K562 (cell line): Measurements from ENCODE around the gene RPL35. TPM values are rescaled to one million over a fixed set of nuclear protein-coding genes. Genes with fewer than 3 reads are reported as not detected.
A peak's percentile ranks its signal among the peaks of the same experiment; 100 is the strongest.

Source experiments
- ATAC-seq: fragments of 200-7000 bp; cut with Tn5 transposase; 3 replicates; pipeline ENCODE4 v1.9.1; 2020; ENCODE audit warnings: moderate library complexity
- BruUV-seq: library from RNA; stranded (reverse); fragments of 400-500 nt; replicated peaks from 2 replicates; lab custom pipeline; 2021; lab: Mats Ljungman, UMichigan
- CTCF ChIA-PET: fragments of 300-600 bp; formaldehyde crosslinking; extraction: SDS; loops from one replicate; lab custom pipeline; 2021; ENCODE audit warnings: low intra/inter-chr PET ratio; lab: Yijun Ruan, JAX
- POLR2A ChIA-PET: fragments of 300-600, 350-650 bp; sonication (Branson Sonifier 250); formaldehyde crosslinking; extraction: SDS; loops from one replicate; lab custom pipeline; 2021; ENCODE audit warnings: antibody characterized with exemption, inconsistent platforms; lab: Yijun Ruan, JAX
- DNase-seq, 4 experiments: peaks; one replicate each; pipeline versions ENCODE4 v3.0.0 to v3.0.0-alpha.2; 2011 to 2018; ENCODE audit warnings: low spot score in 3 of 4, mixed read lengths in 3 of 4; ENCODE audit errors: extremely low read depth in 1 of 4
- FAIRE-seq: peaks from 2 replicates; lab custom pipeline; 2011; peaks lifted over from hg19 to GRCh38; lab: Jason Lieb, UNC
- H2AFZ ChIP-seq: 2 replicates; pipeline ENCODE4 v1.6.0; 2011; ENCODE audit warnings: low read depth, low read length, control low read depth, inconsistent platforms
- H3K27ac ChIP-seq: fragments of 200-600 bp; 3 replicates; pipeline ENCODE4 v1.8.0; 2011; ENCODE audit warnings: low read depth, mild to moderate bottlenecking, control low read depth, inconsistent platforms, low read length, moderate library complexity, mixed read lengths; ENCODE audit errors: extremely low read depth
- H3K27me3 ChIP-seq, 2 experiments: fragments of 300-600 bp in 1 of 2; 2 replicates in 1 of 2; 3 replicates in 1 of 2; pipeline versions ENCODE4 v1.6.0 to v1.8.0; 2011; ENCODE audit warnings: inconsistent platforms in 2 of 2, low read length in 2 of 2, mild to moderate bottlenecking in 1 of 2, mixed read lengths in 1 of 2, moderate library complexity in 1 of 2; ENCODE audit not compliant: control insufficient read depth in 2 of 2, insufficient read depth in 2 of 2
- H3K36me3 ChIP-seq: fragments of 300-600 bp; 3 replicates; pipeline ENCODE4 v1.8.0; 2011; ENCODE audit warnings: mild to moderate bottlenecking, low read length, inconsistent platforms; ENCODE audit not compliant: control insufficient read depth, insufficient read depth
- H3K4me1 ChIP-seq, 2 experiments: fragments of 200-600 bp in 1 of 2; replicated peaks in 1 of 2; 2 replicates in 1 of 2; 3 replicates in 1 of 2; pipeline versions ENCODE4 v1.5.1 to v1.8.0; 2011; ENCODE audit warnings: inconsistent platforms in 2 of 2, low read length in 2 of 2, mild to moderate bottlenecking in 1 of 2, mixed read lengths in 1 of 2, moderate library complexity in 1 of 2; ENCODE audit not compliant: control insufficient read depth in 2 of 2, insufficient read depth in 2 of 2
- H3K4me2 ChIP-seq: 2 replicates; pipeline ENCODE4 v1.6.1; 2011; ENCODE audit warnings: low read length, control low read depth, inconsistent platforms, mixed read lengths; ENCODE audit not compliant: insufficient read depth
- H3K4me3 ChIP-seq: fragments of 200-600 bp; sonication (generic), shearing (Covaris generic); 2 replicates; pipeline ENCODE4 v1.5.1; 2016; ENCODE audit warnings: control low read depth, inconsistent platforms
- H3K79me2 ChIP-seq: fragments of 200-600 bp; 3 replicates; pipeline ENCODE4 v1.8.0; 2011; ENCODE audit warnings: low read length, inconsistent platforms; ENCODE audit not compliant: control insufficient read depth, insufficient read depth
- H3K9ac ChIP-seq, 2 experiments: 2 replicates each; pipeline versions ENCODE4 v1.6.0 to v1.6.1; 2011; ENCODE audit warnings: low read depth in 2 of 2, low read length in 2 of 2, control low read depth in 1 of 2, inconsistent platforms in 1 of 2, mild to moderate bottlenecking in 1 of 2, mixed read lengths in 1 of 2; ENCODE audit not compliant: insufficient read depth in 1 of 2
- H3K9me1 ChIP-seq: one replicate; pipeline ENCODE4 v1.6.0; 2011; ENCODE audit warnings: inconsistent platforms, mild to moderate bottlenecking, low read length, moderate library complexity; ENCODE audit not compliant: control insufficient read depth, insufficient read depth
- H3K9me3 ChIP-seq: replicated peaks from 2 replicates; pipeline ENCODE4 v1.5.1; 2011; ENCODE audit warnings: low read depth, low read length, inconsistent platforms; ENCODE audit not compliant: control insufficient read depth, insufficient read depth
- H4K20me1 ChIP-seq: replicated peaks from 2 replicates; pipeline ENCODE4 v1.6.1; 2011; ENCODE audit warnings: low read length, inconsistent platforms, mixed read lengths; ENCODE audit not compliant: control insufficient read depth, insufficient read depth
- BCLAF1 ChIP-seq, 2 experiments: fragments of 450-650 bp in 1 of 2; IDR thresholded peaks; 2 replicates each; pipeline ENCODE4 v1.6.1; 2011 to 2017; ENCODE audit warnings: low read depth in 2 of 2, antibody characterized with exemption in 1 of 2, borderline replicate concordance in 1 of 2, low read length in 1 of 2, mild to moderate bottlenecking in 1 of 2, mixed read lengths in 1 of 2; ENCODE audit not compliant: control insufficient read depth in 1 of 2
- BHLHE40 ChIP-seq: IDR thresholded peaks from 2 replicates; pipeline ENCODE4 v1.6.1; 2011; ENCODE audit warnings: low read length, improper control_type of control experiment
- ELF2 ChIP-seq: fragments of 250-450 bp; sonication (Bioruptor Pico); IDR thresholded peaks from 2 replicates; pipeline ENCODE4 v1.5.0; 2021; ENCODE audit warnings: mild to moderate bottlenecking
- GABPB1 ChIP-seq: sonication (generic); formaldehyde crosslinking; IDR thresholded peaks from 2 replicates; pipeline ENCODE4 v1.8.0; 2022; ENCODE audit warnings: mild to moderate bottlenecking, missing genetic modification reagents
- PHF8 ChIP-seq: fragments of 200-600 bp; sonication (generic); IDR thresholded peaks from 2 replicates; pipeline ENCODE4 v1.6.1; 2012; ENCODE audit warnings: mixed run types, mild to moderate bottlenecking, inconsistent platforms, low read length, moderate library complexity, borderline replicate concordance
- RB1 ChIP-seq: fragments of 450-650 bp; IDR thresholded peaks from 2 replicates; pipeline ENCODE4 v1.6.1; 2017; ENCODE audit warnings: low read depth, mild to moderate bottlenecking
- SAFB ChIP-seq: fragments of 200-400 bp; formaldehyde crosslinking; IDR thresholded peaks from 2 replicates; pipeline ENCODE4 v1.6.1; 2017; ENCODE audit warnings: low read depth, low read length, borderline replicate concordance
- SIN3A ChIP-seq, 2 experiments: fragments of 150-350 bp in 1 of 2; IDR thresholded peaks; 2 replicates each; pipeline ENCODE4 v1.6.1; 2011 to 2016; ENCODE audit warnings: borderline replicate concordance in 2 of 2, low read depth in 2 of 2, low read length in 2 of 2, mild to moderate bottlenecking in 2 of 2, moderate library complexity in 2 of 2; ENCODE audit not compliant: control insufficient read depth in 1 of 2
- SMAD4 ChIP-seq: fragments of 250-450 bp; sonication (Bioruptor Pico); conservative IDR thresholded peaks from 2 replicates; pipeline ENCODE4 v1.8.0; 2021; ENCODE audit warnings: inconsistent platforms, mild to moderate bottlenecking, moderate library complexity
- TAF7 ChIP-seq: fragments of 450-650 bp; IDR thresholded peaks from 2 replicates; pipeline ENCODE4 v1.6.1; 2016; ENCODE audit warnings: missing genetic modification characterization, missing compliant biosample characterization
- TBP ChIP-seq: optimal IDR thresholded peaks from 2 replicates; pipeline ENCODE3; 2011; ENCODE audit warnings: low read depth, low read length, improper control_type of control experiment
- YY1 ChIP-seq, 3 experiments: IDR thresholded peaks; 2 replicates each; pipeline ENCODE4 v1.6.1; 2011; ENCODE audit warnings: low read length in 2 of 3, mild to moderate bottlenecking in 2 of 3, moderate library complexity in 2 of 3, borderline replicate concordance in 1 of 3, control low read depth in 1 of 3, low read depth in 1 of 3; ENCODE audit not compliant: insufficient read depth in 3 of 3, insufficient replicate concordance in 2 of 3, control insufficient read depth in 1 of 3, insufficient read length in 1 of 3; ENCODE audit errors: extremely low read depth in 1 of 3
- ZNF174 ChIP-seq: fragments of 250-450 bp; sonication (Bioruptor Pico); IDR thresholded peaks from 2 replicates; pipeline ENCODE4 v1.4.0; 2020; ENCODE audit warnings: mild to moderate bottlenecking
- WGBS: fragments of 100-300 bp; shearing (Covaris generic); methylation state at CpG from one replicate; pipeline ENCODE4 v1.1.6; 2016; ENCODE audit warnings: low coverage, mixed read lengths; ENCODE audit not compliant: insufficient coverage; ENCODE audit errors: missing lambda C conversion rate; 5-methylcytosine and 5-hydroxymethylcytosine counted together
- in situ Hi-C: fragments of 300-500 bp; cut with MboI; formaldehyde crosslinking; loops from 4 replicates; pipeline ENCODE4 v1.15.0; 2018; ENCODE audit warnings: inconsistent platforms, mixed read lengths
- intact Hi-C: fragments of 100-400 bp; cut with micrococcal nuclease; formaldehyde crosslinking; loops from 2 replicates; pipeline ENCODE4 v1.14.2; 2022
- polyA plus RNA-seq, 8 experiments: library from polyadenylated mRNA; depleted of rRNA in 4 of 8; stranded (reverse) in 5 of 8; unstranded in 3 of 8; fragments of >200 nt; fragmentation: Nextera tagmentation in 2 of 8; fragmentation: Illumina TruSeq in 1 of 8; extraction: Ambion mirVana in 2 of 8; extraction: Trizol in 1 of 8; gene quantifications; 2 replicates each; pipeline versions ENCODE4 v1.2.1 to v1.2.3, GENCODE V29; 2011 to 2014; ENCODE audit warnings: inconsistent platforms in 1 of 8, missing spikeins in 1 of 8
- total RNA-seq, 7 experiments: library from RNA; depleted of rRNA in 6 of 7; stranded (reverse); fragments of >200 nt in 6 of 7; fragmentation: Illumina TruSeq in 2 of 7; extraction: Trizol in 2 of 7; gene quantifications; 2 replicates each; pipeline versions ENCODE4 v1.2.1 to v1.2.3, GENCODE V29; 2011 to 2021; ENCODE audit warnings: low replicate concordance in 1 of 7
- TF ChIP-seq, protein P1 (sequence below), 2 experiments: fragments of 450-650 bp in 1 of 2; sonication (generic) in 1 of 2; formaldehyde crosslinking; conservative IDR thresholded peaks; 2 replicates each; pipeline versions ENCODE4 v1.4.0 to v1.8.1; 2020 to 2022; ENCODE audit warnings: mild to moderate bottlenecking in 1 of 2, missing genetic modification reagents in 1 of 2

Gene RPL35
- total and polyA plus RNA-seq, 9 of the 15 experiments (the other 6 are each of a cell fraction or from before 2014, with no cell fraction given), result 1,755 to 5,101 (median 3,405) TPM

DNA sequence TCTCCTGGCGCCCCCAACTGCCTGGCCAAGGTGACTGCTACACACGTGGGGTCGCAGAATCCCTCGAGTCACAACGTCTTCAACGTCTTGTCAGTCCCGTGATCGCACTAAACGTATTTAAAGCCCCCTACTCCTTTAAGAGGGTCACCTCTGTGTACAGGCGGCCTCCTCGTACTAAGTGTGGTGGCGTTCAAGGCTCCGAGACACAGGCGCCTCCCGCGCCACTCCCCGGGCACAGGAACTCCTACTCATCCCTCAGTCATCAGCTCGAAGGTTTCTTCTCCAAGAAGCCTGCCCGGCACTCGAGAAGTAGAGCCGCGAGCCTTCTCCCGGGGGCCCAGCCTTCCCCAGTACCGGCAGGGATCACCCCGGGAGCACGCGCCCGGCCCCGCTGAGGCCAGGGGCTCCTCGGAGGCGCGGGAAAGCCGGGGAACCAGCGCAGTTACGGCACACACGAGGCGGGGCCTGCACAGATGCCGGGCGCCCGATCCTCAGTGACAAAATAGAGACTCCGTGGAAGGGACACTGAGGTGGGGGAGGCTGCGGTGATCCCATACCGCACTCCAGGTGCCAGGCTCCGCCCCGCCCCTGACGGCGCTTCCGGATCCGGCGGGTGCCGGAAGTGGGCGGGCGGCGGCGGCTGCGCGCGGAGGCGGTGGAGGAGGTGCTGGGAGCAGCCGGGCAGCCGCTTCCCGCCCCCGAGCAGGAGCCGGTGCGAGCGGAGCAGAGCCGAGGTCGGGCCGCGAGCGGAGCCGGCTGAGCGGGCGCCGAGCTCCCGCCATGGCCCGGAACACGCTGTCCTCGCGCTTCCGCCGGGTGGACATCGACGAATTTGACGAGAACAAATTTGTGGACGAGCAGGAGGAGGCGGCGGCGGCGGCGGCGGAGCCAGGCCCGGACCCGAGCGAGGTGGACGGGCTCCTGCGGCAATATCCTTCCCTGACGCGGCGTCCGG lies 7.0 kb upstream of the RPL35 start:
- POLR2A ChIA-PET, result interaction anchor here (0.6 to 1.5 kb wide), 7 partner anchors 10 to 360 kb away, joined by 3 to 6 read pairs (median 4); no protein-coding TSS in a partner anchor
- peak; percentile 63 for FAIRE-seq
- TF ChIP-seq GABPB1 (CRISPR knock-in tag), result peak; percentile 92
- TF ChIP-seq TBP, result peak; percentile 93
- peak; percentile 95 for TF ChIP-seq RB1
- peak; percentile 46; the same call in 1 of the 2 replicates for TF ChIP-seq TAF7 (tag)
- no peak for TF ChIP-seq ZNF174 (CRISPR knock-in tag)
- TF ChIP-seq BHLHE40, result peak; percentile 34; the same call in 1 of the 2 replicates
- TF ChIP-seq SIN3A (IDR thresholded peaks at IDR 0.05; ENCODE audit: borderline replicate concordance in 2 of 2, control insufficient read depth in 1 of 2, low read depth in 2 of 2, low read length in 2 of 2), result peak; percentile 28 to 89; a peak in 3 of 4 replicates
- TF ChIP-seq PHF8, result peak; percentile 97; the same call in 1 of the 2 replicates
- peak; percentile 86 for TF ChIP-seq ELF2
- TF ChIP-seq, protein P1, sequence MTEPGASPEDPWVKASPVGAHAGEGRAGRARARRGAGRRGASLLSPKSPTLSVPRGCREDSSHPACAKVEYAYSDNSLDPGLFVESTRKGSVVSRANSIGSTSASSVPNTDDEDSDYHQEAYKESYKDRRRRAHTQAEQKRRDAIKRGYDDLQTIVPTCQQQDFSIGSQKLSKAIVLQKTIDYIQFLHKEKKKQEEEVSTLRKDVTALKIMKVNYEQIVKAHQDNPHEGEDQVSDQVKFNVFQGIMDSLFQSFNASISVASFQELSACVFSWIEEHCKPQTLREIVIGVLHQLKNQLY (CRISPR knock-in tag; conservative IDR thresholded peaks at IDR 0.05), result peak in 1 of 2 experiments; percentile 17; a peak in 1 of 4 replicates
- TF ChIP-seq SMAD4 (CRISPR knock-in tag), result 0 out of 2 replicates have a peak, but pooled peaks have one; percentile 45
- peak in 2 of 3 experiments; percentile 57 to 71 for TF ChIP-seq YY1 (IDR thresholded peaks at IDR 0.05; ENCODE audit: borderline replicate concordance in 1 of 3, control insufficient read depth in 1 of 3, extremely low read depth in 1 of 3, insufficient read depth in 3 of 3, insufficient read length in 1 of 3, insufficient replicate concordance in 2 of 3, low read depth in 1 of 3, low read length in 2 of 3)
- TF ChIP-seq SAFB, result peak; percentile 57; the same call in 1 of the 2 replicates
- 0 out of 4 replicates have a peak, but pooled peaks of 1 of the 2 experiments have one; percentile 43 for TF ChIP-seq BCLAF1 (IDR thresholded peaks at IDR 0.05; ENCODE audit: borderline replicate concordance in 1 of 2, control insufficient read depth in 1 of 2, low read depth in 2 of 2, low read length in 1 of 2)

More for the DNA sequence above, 7.0 kb upstream of the RPL35 start:
- intact Hi-C loops (loop anchor here (5.0 kb wide), 1 partner anchor 374 kb away; the partner anchor contains the start of gene HSPA5), in situ Hi-C loops (loop anchor here (10.0 kb wide), 1 partner anchor 276 kb away; the partner anchor contains the start of gene SCAI)
- H3K27ac ChIP-seq, result peak overlapping the region; percentile 97
- CTCF ChIA-PET, result interaction anchor here (1.1 kb wide), 1 partner anchor 97 kb away, joined by 3 read pairs; no protein-coding TSS in a partner anchor
- peaks cover 43% of the 10 kb centered on the region for H3K36me3 ChIP-seq
- no peaks in the 10 kb centered on the region for H3K27me3 ChIP-seq
- peaks cover 35 to 50% of the 10 kb centered on the region in 2 experiments for H3K4me1 ChIP-seq
- peak; percentile 91 to 97 (median 94) for DNase-seq
- peak overlapping the region; percentile 91 for H3K4me3 ChIP-seq
- peaks cover 16% of the 10 kb centered on the region for H3K9me1 ChIP-seq
- peak overlapping the region; percentile 65 for H2AFZ ChIP-seq
- BruUV-seq, result TSS peak; percentile 94
- H3K79me2 ChIP-seq, result peaks cover 72% of the 10 kb centered on the region
- no peaks in the 10 kb centered on the region for H3K9me3 ChIP-seq
- peak; percentile 87 for ATAC-seq
- peaks cover 25% of the 10 kb centered on the region for H4K20me1 ChIP-seq
- peak overlapping the region; percentile 100 for H3K4me2 ChIP-seq
- H3K9ac ChIP-seq, result peak overlapping the region; percentile 98 to 99
- under 1% methylated on average over 80 of the region's 101 CpGs for WGBS
